Hepatocyte (in vitro differentiated cells): Measurements from ENCODE around the gene RAD51AP2.

Experiments
- EZH2 ChIP-seq: fragments of 200-600 bp; sonication (generic); IDR thresholded peaks from 2 replicates; pipeline ENCODE4 v1.6.1; 2016; ENCODE audit warnings: antibody characterized with exemption, mild to moderate bottlenecking, borderline replicate concordance
- TF ChIP-seq, protein P1 (sequence below): fragments of 200-600 bp; sonication (generic); IDR thresholded peaks from 2 replicates; pipeline ENCODE4 v1.5.1; 2016; ENCODE audit warnings: antibody characterized with exemption, mild to moderate bottlenecking; ENCODE audit not compliant: poor library complexity

GRCh38 chr2:17515652-17516051 is 2.6 kb downstream of the RAD51AP2 start:
- TF ChIP-seq EZH2 = no peak
- TF ChIP-seq, protein P1, sequence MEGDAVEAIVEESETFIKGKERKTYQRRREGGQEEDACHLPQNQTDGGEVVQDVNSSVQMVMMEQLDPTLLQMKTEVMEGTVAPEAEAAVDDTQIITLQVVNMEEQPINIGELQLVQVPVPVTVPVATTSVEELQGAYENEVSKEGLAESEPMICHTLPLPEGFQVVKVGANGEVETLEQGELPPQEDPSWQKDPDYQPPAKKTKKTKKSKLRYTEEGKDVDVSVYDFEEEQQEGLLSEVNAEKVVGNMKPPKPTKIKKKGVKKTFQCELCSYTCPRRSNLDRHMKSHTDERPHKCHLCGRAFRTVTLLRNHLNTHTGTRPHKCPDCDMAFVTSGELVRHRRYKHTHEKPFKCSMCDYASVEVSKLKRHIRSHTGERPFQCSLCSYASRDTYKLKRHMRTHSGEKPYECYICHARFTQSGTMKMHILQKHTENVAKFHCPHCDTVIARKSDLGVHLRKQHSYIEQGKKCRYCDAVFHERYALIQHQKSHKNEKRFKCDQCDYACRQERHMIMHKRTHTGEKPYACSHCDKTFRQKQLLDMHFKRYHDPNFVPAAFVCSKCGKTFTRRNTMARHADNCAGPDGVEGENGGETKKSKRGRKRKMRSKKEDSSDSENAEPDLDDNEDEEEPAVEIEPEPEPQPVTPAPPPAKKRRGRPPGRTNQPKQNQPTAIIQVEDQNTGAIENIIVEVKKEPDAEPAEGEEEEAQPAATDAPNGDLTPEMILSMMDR = no peak
